Fibroblast of peridontal ligament (primary cell): ENCODE data around the gene APOL3.
"Not testable (repeated sequence)": the region's sequence is repeated elsewhere in the genome, so short reads cannot be mapped to it uniquely, and the experiment has no call there.

Source experiments
- DNase-seq: peaks from one replicate; pipeline ENCODE4 v3.0.0-alpha.2; 2010; ENCODE audit errors: extremely low read depth

APOL3 gene

DNA sequence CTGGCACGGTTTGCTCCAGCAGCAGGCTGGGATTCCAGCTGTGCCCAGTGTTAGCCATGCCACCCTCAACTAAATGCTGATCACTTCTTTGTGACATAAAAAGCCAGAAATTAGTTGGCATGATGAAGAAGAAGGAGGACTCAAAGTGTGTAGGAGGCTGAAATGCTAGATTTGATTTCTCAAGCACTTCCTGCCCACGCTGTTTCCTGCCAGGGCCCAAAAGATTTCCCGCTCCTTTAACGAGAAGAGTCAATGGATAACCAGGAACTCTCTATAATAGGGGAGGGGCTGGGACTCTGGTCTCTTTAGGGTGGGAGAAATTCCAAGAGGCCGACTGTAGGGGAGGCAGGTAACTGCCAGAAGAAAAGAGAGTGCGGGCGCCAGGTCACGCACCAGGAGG is 26.4 kb downstream of the APOL3 start:
- no peak for DNase-seq

- DNase-seq = no peak
These were observed 28.6 kb downstream of the APOL3 start for GRCh38 chr22:36131907-36132306.

DNA sequence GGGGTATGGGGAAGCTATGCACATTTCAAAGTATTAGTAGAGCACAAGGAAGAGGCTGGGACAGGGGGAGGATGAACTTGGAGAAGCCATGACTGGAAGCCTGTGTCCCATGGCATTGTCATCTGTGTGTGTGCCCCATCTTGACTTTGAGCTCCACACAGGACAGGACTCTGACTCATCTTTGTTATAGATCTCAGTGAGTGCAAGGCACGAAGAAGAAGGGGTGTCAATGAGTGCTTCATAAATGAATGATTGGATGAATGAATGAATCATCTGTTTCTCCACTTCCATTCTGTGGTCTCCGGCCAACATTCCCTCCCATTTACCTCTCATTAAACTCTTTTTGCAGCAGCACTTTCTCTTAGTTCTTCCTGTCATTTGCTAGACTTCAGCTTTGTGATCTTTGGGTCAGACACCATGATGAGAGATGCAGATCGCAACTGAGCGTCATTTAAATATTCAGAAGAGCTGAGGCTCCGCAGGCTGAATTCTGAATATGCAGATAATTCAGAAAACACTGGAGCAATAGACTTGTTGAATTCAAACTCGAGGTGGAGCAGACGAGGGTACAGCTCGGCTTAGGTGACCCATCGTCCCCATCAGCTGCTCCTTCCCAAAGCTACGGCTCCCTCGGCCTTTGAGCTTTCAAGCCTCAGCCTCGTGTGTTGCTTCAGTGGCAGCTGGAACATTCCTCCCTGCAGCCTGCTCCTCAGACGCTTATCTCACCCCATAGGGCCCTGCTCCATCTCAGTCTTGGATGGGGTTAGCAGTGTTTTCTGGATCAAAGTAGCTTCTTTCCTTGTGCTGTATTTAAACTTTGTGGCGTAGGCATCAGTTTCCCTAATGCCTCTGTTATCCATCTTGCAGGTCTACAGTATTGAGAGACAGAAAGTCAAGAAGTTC is 30.8 kb downstream of the APOL3 start:
- DNase-seq = no peak

- no peak for DNase-seq
These were observed 31.5 kb downstream of the APOL3 start for GRCh38 chr22:36129071-36129470.

- DNase-seq = no peak
These were observed 34.5 kb downstream of the APOL3 start for GRCh38 chr22:36125994-36126531.

- DNase-seq = no peak
These were observed 35.1 kb downstream of the APOL3 start for GRCh38 chr22:36125434-36125833.

- DNase-seq = no peak
These were observed 35.9 kb downstream of the APOL3 start for GRCh38 chr22:36124666-36125065.

GRCh38 chr22:36123673-36124630 is 36.6 kb downstream of the APOL3 start:
- peak; percentile 94 for DNase-seq

DNA sequence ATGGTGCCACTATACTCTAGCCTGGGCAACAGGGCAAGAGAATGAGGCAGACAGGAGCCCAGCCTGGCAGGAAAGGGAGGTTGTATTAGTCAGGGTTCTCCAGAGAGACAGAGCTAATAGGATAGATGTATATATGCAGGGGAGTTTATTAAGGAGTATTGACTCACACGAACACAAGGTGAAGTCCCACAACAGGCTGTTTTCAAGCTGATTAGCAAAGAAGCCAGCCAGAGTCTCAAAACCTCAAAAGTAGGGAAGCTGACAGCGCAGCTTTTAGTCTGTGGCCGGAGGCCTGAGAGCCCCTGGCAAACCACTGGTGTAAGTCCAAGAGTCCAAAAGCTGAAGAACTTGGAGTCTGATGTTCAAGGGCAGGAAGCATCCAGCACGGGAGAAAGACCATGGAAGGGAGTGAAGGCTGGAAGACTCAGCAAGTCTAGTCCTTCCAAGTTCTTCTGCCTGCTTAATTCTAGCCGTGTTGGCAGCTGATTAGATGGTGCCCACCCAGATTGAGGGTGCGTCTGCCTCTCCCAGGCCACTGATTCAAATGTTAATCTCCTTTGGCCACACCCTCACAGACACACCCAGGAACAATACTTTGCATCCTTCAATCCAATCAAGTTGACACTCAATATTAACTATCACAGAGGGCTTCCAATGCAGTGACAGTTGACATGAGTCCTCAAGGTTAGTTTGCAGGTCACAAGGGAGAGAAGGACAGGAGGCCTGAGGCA is 39.8 kb downstream of the APOL3 start:
- DNase-seq = not testable (repeated sequence)

DNA sequence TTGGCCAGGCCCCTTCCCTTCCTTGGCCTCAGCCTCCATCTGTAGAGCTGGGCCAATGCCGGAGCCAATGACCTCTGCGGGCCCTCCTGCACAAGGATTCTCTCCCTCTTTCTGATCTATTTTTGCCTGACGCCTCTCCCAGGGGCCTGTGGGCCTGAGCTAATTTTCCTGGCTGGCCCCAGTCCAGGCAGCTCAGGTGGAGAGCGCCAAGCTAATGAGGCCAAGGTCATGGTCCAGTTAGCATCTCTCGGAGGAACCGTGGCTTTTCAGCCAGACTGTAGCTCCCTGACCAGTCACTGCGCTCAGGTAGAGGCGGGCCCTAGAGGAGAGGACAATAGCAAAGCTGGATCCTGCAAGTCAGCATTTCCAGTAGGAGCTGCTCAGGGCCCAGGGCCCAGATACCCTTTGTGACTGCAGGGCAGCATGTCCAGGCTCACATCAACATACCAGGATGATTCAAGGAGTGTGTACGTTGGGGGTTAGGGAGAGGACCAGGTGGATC is 43.5 kb downstream of the APOL3 start:
- DNase-seq = no peak

- DNase-seq = no peak
These were observed 44.4 kb downstream of the APOL3 start for GRCh38 chr22:36116127-36116526.

DNA sequence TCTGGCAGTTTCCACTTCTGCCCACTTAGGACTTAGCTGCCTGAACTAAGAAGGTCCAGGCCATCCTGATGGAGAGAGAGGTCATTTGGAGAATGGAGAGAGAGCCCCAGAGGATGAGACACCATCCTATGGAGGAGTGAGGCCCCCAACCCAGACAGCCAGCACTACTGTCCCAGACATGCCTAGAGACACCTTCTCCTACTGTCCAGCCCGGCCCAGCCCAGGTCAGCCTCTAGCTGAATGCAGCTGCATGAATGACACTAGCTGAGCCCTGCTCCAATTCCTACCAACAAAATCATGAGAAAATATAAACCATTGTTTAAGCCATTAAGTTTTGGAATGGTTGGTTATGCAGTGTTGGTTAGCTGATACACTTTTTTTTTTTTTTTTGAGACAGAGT is 47.4 kb downstream of the APOL3 start:
- DNase-seq = no peak

DNA sequence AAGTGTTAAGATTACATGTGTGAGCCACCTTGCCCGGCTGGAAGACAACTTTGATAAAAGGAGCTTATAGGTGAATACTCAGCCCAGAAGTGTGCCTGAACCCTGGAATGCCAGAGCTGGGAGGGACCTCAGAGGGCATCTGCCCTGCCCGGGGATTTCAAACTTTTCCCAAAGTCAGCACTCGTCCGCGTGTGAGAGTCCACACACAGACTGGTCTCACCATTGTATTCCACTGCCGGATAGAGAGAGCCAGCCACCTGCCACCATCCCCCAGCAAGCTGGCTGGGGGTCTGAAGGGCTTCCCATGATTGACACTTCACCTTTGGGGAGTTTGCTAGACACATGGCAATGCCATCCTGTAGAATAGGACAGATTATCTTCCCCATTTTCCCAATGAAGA is 49.2 kb downstream of the APOL3 start:
- no peak for DNase-seq

DNA sequence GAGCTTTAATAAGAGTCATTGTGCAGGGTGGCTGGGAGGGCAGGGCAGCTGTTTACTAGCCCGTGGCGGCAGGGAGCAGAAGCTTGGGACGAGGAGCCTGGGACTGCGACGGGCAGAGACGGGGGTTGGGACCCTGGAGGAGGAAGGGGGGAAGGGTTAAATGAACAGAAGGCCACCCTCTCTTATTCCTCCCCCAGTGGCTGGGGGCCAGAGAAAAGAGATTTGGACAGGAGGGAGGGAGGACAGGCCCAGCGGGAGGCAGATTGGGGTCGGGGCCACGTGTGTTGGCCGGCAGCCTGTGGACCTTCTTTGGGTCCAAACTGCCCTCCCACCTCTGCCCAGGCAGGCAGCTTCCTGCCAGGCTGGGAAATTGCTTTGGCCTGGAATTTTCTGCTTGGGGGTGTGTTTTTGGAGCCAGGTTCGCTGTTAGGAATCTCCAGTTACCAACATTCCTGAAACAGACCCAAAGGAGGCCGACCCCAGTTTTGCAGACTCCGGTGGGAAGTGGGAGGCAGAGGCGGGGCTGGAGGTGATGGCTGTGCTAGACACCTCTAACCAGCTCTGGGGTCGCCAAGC is 50.2 kb downstream of the APOL3 start:
- DNase-seq = no peak

DNA sequence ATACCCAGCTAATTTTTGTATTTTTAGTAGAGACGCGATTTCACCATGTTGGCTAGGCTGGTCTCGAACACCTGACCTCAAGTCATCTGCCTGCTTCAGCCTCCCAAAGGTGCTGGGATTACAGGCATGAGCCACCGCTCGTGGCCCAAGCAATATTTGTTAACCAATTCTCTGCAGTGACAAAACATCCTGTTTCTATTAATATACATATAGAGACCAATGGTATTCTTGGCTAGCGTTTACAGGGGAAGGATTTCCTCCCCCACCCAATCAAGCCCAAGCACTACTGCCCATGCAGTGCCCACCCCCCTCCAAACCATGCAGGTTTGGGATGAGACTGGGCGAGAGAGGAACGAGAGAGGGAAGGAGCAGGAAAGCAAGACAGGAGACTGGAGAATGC is 53.1 kb downstream of the APOL3 start:
- DNase-seq = no peak

DNA sequence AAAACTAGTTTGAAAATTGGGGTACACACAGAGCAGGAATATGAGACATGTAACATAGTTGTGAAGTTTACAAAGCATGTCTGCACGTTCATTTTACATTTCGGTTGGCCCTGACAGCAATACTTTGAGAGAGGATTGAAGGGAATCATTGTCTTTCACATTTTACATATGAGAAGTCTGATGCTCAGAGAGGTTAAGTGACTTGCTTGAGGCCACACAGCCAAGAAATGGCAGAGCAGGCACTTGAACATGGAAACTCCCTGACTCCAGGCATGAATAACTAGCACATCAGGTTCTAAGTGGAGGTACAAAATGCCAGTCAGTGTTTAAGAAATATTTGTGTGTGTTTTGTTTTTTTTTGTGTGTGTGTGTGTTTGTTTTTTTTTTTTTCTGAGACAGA is 53.6 kb downstream of the APOL3 start:
- no peak for DNase-seq

- no peak for DNase-seq
These were observed 55.6 kb downstream of the APOL3 start for GRCh38 chr22:36104988-36105387.

DNA sequence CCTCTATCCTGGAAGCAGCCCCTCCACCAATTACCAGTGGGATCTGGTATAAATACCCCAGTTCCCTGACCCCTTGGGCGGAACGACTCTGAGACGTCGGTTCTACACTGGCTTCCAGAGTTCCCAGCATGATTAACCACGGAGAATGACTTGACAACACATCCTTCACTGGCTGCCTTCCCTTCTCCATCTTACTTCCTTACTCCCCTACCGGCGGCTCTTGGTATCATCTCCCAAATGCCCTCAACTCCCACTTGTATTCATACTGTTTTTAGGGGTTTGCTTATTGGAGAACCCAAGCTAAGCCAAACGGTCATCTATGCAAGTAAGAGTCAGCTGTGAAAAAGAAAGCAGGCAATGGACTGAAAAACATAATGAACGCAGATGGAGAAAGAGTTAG is 56.1 kb downstream of the APOL3 start:
- DNase-seq = no peak

DNA sequence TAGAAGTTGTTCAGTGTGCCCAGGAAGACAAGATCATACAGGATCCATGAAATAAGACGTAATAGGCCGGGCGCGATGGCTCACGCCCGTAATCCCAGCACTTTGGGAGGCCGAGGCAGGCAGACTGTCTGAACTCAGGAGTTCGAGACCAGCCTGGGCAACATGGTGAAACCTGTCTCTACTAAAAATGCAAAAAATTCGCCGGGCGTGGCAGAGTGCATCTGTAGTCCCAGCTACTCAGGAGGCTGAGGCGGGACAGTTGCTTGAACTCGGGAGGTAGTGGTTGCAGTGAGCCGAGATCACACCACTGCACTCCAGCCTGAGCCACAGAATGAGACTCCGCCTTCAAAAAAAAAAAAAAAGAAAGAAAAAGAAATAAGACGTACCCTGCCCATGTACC is 56.7 kb downstream of the APOL3 start:
- DNase-seq = no peak

DNA sequence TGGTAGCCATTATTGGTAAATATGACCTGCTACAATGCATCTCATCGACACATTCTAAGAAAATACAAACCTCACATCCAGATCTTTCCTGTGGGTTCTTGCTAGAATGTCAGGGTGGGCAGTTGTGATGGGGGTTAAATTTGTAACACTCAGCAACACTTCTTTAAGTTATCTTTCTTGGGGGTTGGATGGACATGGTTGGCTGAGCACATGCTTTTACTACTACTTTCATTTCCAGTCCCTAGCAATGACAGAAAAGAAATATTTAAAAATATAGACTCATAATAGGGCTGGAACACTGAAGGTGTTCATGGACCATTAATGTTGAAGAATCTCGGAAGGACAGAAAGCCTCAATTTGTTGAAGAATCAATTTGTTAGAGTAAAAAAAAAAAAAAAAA is 57.6 kb downstream of the APOL3 start:
- no peak for DNase-seq

- DNase-seq = peak; percentile 58
These were observed 58.8 kb downstream of the APOL3 start for GRCh38 chr22:36101756-36102155.
